Activated CD4-positive, CD25-positive, alpha-beta regulatory T cell treated with anti-CD3 and anti-CD28 coated beads, Interleukin-2, amount 50 U/mL, for 16 hours (primary cell): Measurements from ENCODE around the gene EPHB1.
"Not testable (repeated sequence)": the region's sequence is repeated elsewhere in the genome, so short reads cannot be mapped to it uniquely, and the experiment has no call there.

Source experiments
- DNase-seq: peaks from one replicate; pipeline ENCODE4 v3.0.0-alpha.2; 2020; ENCODE audit warnings: low read depth, low spot score

EPHB1 gene

DNA sequence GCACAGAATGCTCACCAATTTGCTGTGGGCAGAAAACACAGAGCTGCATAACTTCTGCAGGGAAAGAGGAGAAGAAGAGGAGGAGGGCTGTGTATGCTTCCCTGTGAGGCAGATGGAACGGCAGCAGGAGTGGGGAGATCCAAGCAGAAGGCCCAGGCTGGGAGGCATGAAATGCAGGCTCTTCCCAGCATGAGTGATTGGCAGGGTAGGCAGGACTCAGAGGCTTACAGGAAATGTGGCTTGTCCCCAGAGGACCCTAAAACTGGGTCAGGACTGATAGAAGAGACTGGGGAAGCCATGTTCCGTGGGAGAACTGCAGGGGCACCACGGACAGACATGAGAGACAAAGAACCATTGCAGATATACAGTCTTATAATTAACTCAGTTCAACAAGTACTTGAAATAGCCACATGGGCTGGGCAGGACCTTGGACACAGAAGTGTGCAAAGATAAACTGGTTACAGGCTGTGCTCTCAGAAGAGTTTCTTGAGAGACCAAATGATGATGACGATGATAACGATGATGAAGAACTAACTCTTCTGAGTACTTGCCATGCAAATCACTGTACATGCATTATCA, 286.9 kb downstream of the EPHB1 start:
- no peak for DNase-seq

DNA sequence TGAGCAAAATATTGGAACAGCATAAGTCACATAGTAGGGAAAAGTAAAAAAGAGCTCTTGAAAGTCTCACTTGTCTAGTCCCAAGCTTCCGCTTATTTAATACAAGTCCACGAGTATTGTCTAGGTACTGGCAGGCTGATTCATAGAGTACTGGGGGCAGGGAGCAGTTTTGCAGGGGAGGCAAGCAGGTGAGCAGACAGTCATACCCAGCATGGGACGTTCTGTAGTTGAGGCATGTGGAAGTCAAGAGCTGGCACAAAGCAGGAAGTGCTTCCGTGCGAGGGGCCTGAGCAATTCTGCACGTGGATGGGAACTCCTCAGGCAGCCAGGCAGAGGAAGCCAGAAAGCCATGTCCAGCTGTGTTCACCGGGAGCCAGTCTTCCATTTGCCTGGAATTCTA, 287.6 kb downstream of the EPHB1 start:
- no peak for DNase-seq

DNA sequence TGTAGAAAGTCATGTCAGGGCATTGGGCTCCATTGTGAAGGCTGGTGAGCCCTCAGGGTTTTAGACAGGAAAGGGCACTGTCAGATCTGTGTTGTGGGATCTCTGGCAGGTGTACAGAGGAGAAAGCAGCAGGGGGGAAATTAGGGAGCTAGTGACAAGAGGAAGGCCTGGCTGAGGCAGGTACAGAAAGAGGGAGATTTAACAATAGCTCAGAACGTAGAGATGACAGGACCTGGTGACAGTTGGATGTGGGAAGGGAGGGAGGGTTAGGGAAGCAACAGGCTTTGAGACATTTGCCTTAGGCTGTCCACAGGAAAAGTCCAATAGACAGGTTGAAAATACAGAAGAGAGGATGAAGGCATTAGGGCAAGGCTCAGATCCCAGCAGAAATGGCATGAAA, 288.1 kb downstream of the EPHB1 start:
- DNase-seq = no peak

DNA sequence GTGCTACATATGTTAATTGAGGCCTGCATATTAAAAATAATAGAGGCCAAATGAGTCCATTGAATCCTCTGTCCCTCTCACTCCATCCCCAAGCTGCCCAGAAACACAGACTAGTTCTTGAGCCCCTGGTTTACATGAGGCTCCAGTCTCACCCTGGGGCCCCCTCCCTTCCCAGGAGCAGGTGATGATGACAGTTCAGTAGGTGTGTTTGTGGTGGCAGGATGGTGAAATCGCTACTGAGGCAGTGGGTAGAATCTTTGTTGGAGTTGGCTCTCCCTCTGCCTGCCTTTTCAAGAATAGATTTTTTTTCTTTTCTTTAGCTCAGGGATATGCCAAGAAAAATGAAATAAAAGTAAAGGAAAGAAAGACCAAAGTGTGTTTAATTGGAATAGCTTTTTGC, 288.7 kb downstream of the EPHB1 start:
- DNase-seq = no peak

DNA sequence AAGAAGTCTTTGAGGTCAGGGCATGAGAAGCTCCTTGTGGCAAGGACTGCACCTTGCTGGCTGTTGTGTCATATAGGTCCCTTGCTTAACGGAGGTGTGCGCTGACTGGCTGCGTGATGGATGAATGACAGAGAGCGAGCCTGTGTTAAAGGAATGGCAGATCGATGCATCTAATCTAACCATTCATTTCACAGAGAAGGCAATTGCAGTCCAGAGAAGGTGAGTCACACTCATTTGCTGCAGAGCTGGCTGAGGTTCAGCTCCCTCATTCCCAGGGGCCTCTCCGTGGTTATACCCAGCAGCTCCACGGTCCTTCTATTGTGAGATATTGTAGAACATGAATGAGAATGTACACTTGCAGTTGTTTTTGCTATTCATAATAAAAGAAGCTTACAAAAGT, 289.3 kb downstream of the EPHB1 start:
- no peak for DNase-seq

DNA sequence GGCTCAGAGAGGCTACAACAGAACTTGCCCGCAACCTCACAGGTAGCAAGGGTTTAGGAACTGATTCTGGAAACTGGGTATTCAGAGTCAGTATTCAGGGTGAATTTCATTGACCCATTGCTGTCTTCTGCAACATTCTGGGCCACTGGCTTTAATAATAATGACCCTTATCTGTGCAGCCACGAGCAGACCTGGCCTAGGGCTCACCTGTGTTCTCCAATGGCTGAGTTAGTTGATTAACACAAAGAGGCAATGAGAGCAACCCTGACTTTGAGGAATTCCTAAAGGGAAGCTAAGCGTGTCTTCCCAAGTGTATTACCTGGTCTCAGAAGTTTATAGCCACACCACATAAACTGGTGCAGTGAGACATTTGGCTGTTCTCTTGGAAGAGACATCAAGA, 289.9 kb downstream of the EPHB1 start:
- DNase-seq = no peak

DNA sequence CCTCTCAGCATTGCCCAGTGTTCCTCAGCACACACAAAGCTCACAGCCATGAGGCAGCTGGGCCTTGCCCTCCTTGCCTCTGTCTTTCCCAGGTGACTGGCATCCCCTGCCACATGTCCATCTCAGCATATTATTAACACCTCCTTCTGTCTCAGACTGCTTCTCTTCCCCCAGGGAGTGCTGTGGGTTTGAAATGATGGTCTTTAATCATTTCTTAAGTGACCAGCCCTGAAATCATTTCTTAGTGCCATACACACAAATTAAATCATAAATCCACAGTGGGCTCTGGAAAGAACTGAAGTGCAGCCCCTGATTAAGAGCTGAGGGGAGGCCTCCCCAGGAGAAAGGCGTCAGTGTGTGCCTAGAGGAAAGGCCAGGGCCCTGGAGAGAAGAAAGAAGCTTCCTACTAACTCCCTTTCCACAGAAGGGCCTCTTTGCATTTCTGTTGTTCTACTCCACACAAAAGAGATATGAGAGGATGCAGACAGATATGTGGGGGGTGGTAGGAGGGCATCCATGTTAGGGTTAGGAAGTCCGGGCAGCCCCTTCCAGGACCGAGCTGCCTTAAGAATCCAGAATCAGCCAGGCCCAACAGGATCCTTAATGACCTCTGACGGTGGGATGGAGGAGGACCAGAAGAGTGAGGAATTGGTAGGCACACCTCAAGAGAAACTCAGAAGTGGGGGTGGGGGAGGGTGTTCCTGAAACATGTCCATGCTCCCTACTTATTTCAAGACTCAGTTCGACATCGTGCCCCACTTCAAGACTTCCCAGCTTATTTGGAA, 290.8 kb downstream of the EPHB1 start:
- DNase-seq = no peak

DNA sequence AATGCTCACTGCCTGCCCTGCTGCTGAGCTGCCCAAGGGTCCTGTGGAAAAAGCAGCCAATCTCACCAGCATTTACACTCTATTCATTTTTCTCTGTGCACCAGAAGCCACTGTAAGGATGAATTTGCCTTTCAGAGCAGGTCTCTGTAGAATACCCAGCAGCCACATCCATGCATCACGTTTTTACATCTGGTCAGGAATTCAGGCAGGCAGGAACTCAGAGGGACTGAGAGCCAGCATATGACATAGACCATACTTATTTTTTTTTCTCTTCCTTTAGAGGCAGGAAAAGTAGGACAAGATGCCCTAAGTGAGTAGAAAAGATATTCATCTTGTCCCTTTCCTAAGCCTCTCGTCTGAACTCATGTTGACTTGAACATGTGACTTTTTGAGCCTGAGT, 292.7 kb downstream of the EPHB1 start:
- DNase-seq = no peak

DNA sequence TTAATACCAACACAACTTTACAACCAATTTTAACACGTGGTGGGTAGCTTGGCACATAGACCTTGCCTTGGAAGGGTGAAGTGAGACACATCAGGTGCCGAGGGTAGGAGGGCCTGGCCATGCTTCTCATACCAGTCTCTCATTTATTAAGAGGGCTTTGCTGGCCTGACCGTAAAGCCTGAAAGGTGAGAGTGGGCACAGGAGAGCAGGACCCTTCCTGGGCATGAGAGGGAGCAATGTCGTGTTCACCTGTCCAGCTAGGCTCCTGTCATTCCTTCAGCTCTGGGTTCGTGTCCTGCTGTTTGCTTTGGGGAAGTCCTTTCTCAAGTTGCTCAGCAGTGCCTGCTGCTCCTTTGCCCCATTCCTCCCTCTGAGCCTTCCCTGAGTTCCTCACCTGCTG, 294.4 kb downstream of the EPHB1 start:
- no peak for DNase-seq

DNA sequence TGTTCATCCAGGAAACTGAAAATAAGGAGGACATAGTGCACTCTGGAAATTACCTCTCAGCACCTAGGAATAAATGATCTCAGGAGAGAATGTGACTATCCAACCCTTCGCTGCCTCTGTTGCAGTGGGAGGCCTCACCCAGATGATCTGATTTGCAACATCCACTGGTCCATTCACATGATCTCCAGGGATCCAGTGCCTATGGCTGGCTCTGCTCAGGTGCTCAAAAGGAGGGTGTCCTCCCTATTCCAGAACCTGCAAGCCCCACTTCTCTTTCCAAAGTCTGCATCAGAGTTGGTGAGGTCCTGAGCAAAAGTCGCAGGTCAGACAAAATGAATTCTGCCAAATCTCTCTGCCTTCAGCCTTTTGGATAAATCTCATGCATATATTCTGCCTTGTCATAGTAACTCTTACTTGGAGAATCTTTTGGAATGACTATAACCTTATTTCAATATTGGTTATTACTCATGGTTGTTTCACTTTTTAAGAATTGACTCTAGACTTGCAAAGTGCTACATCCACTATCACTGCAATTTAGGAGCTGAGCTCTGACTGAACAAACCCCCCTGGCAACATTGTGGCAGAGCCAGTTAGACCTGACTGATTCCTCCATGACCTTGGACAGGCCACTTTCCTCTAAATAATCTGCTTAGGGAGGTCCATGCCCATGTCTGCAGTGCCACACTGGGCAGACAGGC, 295.1 kb downstream of the EPHB1 start:
- DNase-seq = no peak

DNA sequence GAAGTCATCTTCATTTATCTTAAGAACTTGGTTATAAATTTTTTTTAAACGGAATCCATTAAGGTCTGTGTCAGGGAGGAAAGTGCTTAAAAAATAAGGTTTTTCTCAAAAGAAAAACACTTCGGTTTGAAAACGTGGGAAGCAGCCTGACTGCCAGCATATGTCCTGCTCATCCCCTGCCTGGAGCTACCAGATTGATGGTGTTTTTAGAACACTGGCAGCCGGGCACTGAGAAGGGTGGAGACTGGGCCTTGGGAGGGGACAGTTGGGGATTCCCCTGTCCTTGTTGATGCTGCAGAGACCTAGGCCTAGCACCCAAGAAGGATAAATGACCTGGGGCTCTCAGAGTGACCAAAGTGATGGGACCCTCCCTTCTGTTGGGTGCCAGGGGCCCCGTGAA, 296.9 kb downstream of the EPHB1 start:
- no peak for DNase-seq

DNA sequence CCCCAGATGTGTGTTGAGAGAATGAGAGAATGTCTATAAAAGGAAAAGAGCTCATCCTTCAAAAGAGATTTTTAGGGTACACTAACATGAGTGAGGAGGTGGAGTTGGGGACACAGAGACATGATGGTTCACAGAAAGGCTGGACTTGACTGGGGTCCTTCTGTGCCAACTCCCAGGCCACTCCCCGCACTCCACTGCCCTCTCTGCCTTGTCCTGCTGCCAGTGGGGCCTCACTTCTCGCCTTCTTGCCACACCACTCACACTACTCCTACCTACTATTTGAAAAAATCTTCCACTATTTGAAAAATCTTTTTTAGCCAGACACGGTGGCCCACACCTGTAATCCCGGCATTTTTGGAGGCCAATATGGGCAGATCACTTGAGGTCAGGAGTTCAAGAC, 298.1 kb downstream of the EPHB1 start:
- no peak for DNase-seq

DNA sequence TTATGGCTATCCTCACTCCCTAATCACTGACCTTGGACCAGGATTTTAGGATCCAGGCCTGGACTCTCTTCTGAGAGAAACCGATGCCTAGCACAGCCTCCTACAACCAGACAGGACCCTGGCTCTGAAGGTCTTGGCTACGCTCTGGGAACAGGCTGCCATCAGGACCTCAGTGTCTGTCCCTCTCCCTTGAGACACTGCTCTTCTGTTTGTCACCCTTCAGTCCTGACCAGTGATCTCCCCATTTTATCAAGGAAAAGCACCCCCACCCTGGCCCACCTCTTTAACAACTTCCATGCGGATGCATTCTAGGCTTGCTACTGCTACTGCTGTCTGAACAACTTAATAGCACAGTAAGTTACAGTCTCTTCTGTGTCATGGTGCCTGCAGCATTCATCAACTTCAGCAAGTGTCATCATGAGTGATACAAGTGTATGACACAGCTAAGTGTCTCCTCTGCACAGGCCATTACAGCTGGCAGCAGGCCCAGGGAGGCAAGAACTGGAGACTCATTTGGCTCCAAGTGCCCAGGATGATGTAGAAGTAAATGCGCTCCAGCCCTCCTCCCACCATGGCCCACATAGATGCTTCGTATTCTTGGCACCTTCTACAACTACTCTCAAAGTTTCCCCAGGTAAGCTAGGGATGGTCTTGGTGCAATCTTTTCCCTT, 302.4 kb downstream of the EPHB1 start:
- DNase-seq = no peak

DNA sequence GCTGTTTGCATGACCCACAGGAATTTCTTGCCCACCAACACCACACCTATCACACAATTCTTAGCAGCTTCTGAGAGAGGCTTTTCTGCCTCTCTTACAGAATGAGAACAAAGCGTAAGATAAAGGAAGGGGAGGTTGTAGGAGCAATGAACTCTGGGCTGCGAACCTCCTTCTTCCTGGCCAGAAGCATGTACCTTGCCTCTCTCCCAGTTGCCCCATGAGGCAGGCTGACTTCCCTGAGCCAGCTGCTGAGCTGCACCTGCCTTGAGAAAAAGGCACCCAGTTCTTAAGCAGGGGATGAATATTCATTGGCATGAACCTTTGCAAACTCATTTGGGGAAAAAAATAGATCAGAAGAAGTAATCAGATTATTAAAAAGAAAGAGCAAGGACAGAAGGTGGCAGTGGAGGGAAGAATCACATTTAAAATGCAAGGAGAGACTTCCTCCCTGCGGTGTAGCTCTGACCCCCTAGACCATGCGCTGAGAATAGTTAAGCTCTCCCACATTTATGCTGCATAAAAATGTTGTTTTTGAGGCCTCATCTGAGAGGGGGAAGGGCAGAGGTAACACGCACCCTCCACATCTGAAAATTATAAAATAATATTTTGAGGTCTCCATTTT, 304.8 kb downstream of the EPHB1 start:
- DNase-seq = no peak

DNA sequence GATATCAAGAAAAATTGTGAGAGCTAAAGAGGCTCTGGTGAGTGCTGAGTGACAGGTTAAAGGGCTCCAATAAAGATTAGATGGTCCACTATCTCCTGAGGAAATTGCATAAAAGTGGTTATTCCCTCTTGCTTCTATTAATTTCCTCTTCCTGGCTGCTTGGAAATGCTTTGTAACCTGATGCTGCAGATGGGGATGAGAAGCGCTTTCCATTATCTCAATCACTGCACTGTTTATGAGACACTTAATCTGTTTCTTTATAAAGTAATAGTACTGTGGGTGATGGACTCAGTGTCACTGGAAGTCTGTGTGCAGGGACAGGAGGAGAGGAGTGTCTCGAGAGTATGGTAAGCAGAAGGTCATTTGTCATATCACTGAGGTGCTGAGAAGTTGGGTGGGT, 305.3 kb downstream of the EPHB1 start:
- DNase-seq = no peak

DNA sequence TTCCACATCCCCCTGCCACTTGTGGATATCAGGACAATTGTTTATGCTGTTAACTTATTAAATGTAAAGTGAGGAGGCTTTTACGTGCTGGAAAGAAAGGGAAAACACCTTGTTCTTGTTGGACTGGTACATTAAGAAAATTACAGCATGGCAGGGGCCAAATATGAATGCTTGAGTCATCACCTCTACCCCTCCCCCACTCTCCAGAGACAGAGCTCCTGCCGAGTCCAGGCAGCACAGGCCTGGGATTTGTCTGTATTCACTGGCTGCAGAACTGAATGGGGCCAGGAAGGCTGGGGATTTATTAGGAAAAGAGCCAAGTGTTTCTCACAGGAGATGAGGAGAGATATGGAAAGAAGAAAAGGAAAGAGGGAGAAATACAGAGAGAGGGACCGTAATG, 308.9 kb downstream of the EPHB1 start:
- no peak for DNase-seq

DNA sequence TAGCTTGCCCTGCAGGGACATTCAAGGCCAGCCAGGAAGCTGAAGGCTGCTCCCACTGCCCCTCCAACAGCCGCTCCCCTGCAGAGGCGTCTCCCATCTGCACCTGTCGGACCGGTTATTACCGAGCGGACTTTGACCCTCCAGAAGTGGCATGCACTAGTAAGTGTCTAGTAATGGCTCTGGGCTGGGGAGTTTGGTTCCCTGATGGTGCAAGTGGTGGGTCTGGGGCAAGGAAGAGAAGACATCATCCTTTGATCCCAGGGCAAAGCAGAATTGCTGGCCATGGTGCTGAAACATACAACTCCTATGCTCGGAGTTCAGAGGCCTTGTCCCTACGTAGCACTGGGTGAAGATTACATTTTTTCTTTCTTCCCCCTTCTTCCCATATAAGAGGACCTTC, 311.4 kb downstream of the EPHB1 start:
- no peak for DNase-seq

DNA sequence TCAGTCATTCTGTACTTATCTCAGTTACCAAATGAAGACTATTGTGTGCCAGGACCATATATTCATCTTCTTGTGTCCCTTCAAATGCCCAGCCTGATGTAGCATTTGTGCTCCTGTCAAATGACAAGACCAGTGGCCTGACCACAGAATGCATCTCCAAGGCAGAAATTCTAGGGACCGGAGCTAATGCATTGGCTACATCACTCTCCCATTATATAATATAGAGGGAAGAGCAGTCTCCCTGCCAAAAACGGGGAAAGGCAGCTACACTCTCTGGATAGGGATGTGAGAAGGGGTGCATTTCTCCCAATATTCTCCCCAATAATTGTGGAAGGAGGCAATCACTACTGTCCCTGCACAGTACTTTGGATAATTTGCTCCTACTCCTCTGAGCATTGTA, 312.0 kb downstream of the EPHB1 start:
- no peak for DNase-seq

DNA sequence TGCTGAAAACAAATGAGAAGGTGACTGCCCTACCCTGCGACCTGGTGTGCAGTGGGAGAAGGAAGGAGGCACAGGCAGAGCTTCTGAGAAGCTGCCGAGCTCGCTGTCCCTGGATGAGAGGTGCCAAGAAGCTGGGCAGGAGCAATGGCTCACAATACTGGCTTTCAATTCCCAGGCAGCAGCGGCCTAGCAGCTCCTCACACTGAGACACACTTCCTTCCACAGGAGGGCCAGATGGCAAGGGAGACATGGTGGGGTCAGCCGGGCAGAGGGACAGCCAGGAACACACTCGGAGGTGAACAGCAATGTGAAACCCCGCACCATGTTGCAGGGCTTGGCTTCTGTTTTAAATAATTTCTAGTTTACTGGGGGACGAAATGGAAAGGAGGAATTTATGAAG, 314.6 kb downstream of the EPHB1 start:
- no peak for DNase-seq

DNA sequence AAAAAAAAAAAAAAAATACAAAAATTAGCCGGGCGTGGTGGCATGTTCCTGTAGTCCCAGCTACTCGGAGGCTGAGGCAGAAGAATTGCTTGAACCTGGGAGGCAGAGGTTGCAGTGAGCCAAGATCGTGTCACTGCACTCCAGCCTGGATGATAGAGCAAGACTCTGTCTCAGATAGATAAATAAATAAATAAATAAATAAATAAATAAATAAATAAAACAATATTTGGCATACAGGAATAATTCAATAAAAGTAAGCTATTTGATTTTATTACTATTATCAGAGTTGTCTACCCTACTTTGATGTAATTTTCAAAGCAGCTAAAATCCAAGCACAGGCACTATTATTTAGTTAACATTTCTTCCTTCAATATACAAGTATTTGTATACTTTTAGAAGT, 319.5 kb downstream of the EPHB1 start:
- DNase-seq = not testable (repeated sequence)

DNA sequence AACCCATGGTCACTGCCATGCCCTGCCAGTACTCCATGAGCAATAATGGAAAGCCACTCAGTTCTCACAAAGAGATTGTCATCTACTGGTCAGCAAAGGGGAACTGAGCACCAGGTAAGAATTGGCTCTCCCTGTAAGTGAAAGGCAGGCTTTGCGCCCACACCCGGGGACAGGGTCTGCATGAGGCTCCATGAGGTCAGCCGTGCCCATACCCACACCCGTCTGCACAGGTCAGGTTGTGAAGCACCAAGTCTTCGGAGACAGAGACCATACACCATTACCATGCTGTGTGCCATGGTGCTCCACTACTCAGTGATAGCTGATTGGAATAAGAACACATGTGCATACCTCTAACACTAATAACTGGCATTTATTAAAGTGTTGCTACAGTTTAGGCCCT, 322.9 kb downstream of the EPHB1 start:
- no peak for DNase-seq

DNA sequence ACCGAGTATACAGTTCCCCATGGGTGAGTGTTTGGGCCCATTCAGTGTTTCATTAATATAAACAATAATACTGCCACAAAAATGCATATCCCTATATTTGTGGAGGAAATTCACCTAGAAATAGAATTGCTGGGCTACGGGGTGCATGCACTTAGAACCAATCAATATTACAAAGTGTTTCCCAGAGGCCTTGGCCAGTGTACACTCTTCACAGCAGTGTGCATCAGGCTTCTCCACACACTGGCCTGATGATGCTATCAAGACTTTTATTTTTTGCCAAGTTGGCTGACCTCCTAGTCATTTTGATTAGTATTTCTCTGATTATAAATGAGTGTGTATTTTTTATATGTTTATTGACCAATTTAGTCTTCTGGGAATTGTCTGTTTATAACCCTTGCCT, 323.7 kb downstream of the EPHB1 start:
- DNase-seq = no peak
